ENCODE data around the gene NDUFA7. TPM values are rescaled to one million over a fixed set of nuclear protein-coding genes. Genes with fewer than 3 reads are reported as not detected.
A peak's percentile ranks its signal among the peaks of the same experiment; 100 is the strongest.
"Not testable (repeated sequence)": the region's sequence is repeated elsewhere in the genome, so short reads cannot be mapped to it uniquely, and the experiment has no call there.

Gene NDUFA7
- total RNA-seq, 1 donor from 2014 or later, result 129 TPM

DNA sequence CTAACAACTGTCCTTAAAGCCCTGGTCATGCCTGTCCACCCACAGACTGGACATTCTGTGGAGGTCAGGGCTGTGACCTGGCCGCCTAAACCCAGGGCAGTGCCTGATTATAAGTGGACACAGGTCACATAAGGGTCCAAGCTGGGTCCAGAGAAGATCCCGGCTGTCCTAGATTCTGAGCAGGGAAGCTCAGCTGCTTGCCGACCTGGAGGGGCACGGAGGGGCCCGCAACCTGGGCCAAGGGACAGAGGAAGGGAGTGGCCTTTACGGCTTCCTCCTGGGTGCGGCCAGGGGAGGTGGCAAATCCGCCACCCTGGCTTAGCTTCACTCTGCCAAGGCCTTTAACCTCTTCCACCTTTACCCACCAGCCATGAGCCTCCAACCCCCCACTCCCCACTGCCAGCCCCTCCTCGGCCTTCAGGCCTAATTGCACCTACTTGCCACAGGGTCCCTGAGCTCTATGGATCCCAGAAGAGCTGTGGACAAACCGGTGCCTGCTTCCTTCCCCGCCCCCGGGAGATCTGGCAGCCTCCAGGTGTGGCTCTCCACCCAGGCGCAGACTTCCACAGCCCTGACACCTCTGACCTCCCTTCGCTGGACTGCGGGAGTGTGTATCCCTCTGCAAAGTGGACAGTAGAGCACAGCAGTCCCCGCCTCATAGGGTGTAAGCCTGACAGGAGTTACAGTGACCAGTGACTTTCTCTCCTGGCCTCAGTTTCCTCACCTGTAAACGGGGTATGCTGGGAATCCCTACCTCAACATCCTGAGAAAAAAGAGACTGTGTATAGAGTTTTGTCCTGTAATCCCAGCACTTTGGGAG is 14.7 kb downstream of the NDUFA7 start:
- DNase-seq (ENCODE audit: missing footprints), result peak; percentile 39
- ATAC-seq, result no peak
- intact Hi-C loops (cut with DNase I), result loop anchor here (5.0 kb wide), 1 partner anchor 39 kb away; no protein-coding TSS in a partner anchor

DNA sequence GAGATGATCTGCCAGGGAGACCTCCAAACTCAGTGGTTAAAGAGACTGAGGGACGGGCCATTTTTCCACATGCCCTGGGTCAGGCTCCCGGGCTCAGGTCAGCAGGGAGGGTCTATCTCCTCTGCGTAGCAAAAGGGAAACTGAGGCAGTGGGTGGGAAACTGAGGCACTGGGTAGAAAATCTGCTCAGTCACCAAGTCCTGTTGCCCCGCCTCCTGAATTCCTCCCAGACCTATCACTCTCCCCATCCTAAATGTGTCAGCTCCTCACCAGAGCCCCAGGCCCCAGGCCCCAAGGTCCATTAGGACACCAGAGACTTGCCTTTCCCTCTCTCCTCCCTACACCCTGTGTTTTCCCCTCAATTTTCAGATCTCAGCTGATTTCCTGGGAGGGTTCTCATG is 15.4 kb downstream of the NDUFA7 start:
- intact Hi-C loops (cut with DNase I), result loop anchor here (5.0 kb wide), 1 partner anchor 38 kb away; no protein-coding TSS in a partner anchor
- DNase-seq (ENCODE audit: missing footprints) (no peak), ATAC-seq (no peak)

DNA sequence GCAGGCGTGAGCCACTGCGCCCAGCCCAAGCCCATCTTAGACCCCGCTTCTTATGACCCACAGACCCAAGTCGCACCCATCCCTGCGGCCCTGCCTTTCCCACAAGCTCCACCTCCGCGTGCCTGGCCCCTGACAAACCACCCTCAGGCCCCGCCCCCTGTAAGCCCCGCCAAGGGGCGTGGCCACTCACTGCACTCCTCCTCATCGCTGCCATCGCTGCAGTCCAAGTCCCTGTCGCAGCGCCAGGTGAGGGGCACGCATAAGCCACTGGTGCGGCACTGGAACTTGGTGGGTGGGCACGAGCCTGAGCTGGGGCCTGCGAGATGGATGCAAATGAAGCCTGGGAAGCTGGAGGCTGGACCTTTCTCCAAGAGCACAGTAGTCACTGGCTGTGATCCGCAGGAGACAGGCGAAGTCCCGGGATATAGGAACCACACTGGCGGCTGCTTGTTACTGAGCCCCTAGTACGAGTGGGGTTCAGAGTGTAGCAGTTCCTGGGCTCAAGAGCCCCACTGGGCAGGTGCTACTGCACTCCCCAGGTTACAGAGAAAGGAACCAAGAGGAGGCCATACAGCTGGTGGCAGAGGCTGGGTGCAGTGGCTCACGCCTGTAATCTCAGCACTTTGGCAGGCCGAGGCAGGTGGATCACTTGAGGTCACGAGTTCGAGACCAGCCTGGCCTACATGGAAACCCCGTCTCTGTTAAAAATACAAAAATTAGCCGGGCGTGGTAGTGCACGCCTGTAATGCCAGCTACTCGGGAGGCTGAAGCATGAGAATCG is 16.1 kb downstream of the NDUFA7 start:
- intact Hi-C loops (cut with DNase I), result loop anchor here (5.0 kb wide), 1 partner anchor 38 kb away; no protein-coding TSS in a partner anchor
- DNase-seq (ENCODE audit: missing footprints), result peak; percentile 60
- ATAC-seq, result no peak

DNA sequence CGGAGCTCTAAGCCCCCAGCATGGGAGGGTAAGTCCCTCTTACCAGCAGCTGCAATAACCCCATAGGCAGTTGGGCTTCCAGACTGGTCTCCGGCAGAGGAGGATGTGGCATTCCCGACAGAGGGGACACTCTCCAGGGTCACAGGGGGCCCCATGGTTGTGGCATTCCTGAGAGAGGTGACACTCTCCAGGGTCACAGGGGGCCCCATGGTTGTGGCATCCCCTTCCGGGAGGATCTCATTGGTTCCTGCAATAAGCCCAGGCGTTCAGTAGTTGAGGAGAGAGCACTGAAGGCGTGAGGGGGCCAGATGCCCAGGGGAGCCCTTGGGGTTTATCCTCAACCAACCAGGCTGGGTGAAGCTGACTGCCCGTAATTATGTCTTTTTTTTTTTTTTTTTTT is 18.4 kb downstream of the NDUFA7 start:
- intact Hi-C loops (cut with DNase I), result no loop called here
- DNase-seq (ENCODE audit: missing footprints) (no peak), ATAC-seq (peak; percentile 6)

DNA sequence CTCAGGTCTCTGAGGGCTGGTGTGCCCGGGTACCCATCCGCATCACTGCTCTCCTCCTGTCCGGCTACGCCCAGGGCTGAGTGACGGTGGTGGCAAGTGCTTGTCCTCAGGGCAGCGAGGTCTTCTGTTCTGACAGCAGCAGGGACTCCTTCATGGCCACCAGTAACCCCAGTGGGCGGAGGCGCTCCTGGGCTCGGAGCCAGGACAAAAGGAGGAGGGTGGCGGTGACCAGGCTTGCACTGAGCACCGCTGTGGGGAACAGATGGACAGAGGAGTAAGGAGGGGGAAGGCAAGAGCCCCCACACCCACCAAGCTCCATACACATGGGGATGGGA is 18.9 kb downstream of the NDUFA7 start:
- peak; percentile 85 for ATAC-seq
- intact Hi-C loops (cut with DNase I), result no loop called here
- DNase-seq (ENCODE audit: missing footprints), result peak; percentile 74

DNA sequence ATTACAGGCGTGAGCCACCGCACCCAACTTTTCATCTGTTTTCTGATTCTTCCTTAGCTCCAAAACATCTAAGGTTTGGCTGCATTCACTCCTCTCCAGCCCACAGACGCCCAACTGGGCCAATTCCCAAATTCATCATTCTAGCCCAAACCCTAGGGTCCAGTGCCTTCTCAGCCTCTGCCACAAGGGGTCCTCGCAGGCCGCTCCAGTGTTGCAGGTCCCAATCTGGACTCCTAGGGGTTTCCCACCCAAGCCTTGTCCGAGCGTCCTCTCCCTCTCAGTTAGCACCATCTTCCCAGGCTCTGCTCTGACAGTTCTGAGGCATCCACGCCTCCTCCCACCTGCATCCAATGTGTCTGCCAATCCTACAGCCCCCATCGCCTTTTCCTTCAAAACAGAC is 29.8 kb downstream of the NDUFA7 start:
- DNase-seq (ENCODE audit: missing footprints); intact Hi-C loops (cut with DNase I): not testable (repeated sequence)
- ATAC-seq, result peak; percentile 44

DNA sequence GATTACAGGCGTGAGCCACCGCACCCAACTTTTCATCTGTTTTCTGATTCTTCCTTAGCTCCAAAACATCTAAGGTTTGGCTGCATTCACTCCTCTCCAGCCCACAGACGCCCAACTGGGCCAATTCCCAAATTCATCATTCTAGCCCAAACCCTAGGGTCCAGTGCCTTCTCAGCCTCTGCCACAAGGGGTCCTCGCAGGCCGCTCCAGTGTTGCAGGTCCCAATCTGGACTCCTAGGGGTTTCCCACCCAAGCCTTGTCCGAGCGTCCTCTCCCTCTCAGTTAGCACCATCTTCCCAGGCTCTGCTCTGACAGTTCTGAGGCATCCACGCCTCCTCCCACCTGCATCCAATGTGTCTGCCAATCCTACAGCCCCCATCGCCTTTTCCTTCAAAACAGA is 44.7 kb downstream of the NDUFA7 start:
- ATAC-seq; DNase-seq (ENCODE audit: missing footprints); intact Hi-C loops (cut with DNase I): not testable (repeated sequence)

DNA sequence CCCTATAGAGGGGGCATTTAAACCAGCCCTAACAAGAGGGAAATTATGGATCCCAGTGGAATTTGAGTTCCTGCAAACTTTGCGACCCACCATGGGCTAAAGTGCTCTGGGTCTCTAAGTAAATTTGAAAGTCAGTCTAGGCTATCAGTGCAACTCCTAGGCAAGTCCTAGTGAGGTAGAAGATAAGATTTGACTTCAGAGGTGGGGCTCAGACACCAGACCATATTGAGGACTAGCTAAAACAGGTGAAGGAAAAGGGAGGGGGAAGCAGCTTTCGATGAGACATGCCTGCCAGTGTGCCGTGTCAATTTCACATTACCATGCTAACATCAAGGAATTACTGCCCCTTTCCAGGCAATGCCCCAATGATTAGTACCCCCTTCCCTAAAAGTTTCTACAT is 51.5 kb downstream of the NDUFA7 start:
- no peak for ATAC-seq
- no peak for DNase-seq (ENCODE audit: missing footprints)
- intact Hi-C loops (cut with DNase I), result loop anchor here (5.0 to 10.0 kb wide), 2 partner anchors 38 to 245 kb away; partner anchors contain the start of genes CD320 and ZNF414

DNA sequence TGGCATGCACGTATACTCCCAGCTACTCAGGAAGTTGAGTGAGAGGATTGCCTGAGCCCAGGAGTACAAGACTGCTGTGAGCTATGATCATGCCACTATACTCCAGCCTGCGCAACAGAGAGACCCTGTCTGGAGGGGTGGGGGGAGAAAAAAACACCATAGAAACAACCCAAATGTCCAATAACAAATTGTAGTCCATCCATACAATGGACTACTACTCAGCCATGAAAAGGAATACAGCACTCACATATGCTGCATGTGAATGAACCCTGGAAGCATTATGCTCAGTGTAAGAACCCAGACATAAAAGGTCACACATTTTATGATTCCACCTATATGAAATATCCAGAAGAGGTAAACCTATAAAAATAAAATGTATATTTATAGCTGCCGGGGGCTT is 55.3 kb downstream of the NDUFA7 start:
- ATAC-seq (no peak), DNase-seq (ENCODE audit: missing footprints) (no peak)
- intact Hi-C loops (cut with DNase I), result loop anchor here (5.0 to 10.0 kb wide), 2 partner anchors 41 to 249 kb away; partner anchors contain the start of genes CD320 and ZNF414

DNA sequence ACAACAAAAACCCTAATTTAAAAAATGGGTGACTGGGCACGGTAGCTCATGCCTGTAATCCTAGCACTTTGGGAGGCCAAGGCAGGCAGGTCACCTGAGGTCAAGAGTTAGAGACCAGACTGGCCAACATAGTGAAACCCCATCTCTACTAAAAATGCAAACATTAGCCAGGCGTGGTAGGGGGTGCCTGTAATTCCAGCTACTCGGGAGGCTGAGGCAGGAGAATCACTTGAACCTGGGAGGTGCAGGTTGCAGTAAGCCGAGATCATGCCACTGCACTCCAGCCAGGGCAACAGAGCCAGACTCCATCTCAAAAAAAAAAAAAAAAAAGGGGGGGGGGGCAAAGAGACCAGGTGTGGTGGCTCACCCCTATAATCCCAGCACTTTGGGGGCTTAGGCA is 56.9 kb downstream of the NDUFA7 start:
- not testable (repeated sequence) for ATAC-seq; DNase-seq (ENCODE audit: missing footprints)
- intact Hi-C loops (cut with DNase I), result loop anchor here (10.0 kb wide), 1 partner anchor 251 kb away; the partner anchor contains the start of gene ZNF414

DNA sequence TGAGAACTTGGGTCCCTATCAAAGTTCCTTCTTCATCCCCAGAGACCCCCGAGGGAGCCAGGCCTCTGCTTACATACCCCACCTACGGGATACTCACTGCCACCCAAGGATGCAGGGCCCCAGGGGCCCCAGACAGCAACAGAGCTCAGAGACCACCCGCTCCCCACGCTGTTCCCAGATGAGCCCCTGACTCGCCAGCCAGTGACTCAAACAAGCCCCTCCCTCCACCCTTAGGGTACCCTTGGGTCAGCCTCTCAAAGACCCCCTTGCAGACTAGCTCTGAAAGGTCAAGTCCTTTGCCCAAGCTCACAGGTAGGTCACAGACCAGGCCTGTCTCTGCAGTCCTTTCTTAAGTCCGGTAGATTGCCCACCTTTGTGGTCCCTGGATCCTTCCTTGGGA is 58.7 kb downstream of the NDUFA7 start:
- no peak for ATAC-seq
- DNase-seq (ENCODE audit: missing footprints), result no peak
- intact Hi-C loops (cut with DNase I), result loop anchor here (10.0 kb wide), 1 partner anchor 252 kb away; the partner anchor contains the start of gene ZNF414

DNA sequence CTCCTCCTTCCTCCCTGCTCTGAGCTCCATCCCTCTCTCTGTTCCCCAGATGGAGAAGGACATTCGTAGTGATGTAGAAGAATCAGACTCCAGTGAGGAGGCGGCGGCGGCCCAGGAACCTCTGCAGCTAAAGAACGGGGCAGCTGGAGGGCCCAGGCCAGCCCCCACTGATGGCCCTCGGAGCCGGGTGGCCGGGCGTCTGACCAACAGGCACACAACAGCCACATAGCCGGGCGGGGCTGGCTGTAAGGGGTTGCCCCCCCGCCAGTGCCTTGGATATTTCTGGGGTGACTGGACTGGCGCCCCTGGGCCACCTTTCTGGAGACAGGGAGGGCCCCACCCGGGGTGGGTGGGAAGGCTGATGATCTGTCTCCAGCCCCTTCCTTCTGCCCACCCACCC is 59.3 kb downstream of the NDUFA7 start:
- no peak for DNase-seq (ENCODE audit: missing footprints)
- intact Hi-C loops (cut with DNase I), result loop anchor here (10.0 kb wide), 1 partner anchor 253 kb away; the partner anchor contains the start of gene ZNF414
- no peak for ATAC-seq

DNA sequence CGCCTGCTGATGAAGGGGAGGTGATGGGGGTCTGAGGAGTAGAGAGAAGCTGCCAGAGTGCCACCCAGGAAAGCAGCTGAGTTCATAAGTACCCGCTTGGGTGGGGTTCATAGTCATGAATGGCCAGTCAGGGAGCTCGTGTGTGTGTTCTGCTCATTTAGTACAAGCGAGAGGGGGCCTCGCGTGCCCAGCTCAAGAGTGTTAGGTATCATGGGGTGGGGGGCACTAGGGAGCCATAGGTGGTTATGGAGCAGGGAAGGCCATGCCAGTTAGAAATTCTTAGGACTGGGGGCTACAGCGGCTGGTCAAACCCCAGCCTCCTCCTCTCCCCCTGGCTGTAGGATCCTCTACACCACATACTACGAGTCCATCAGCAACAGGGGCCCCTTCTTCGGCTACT is 59.8 kb downstream of the NDUFA7 start:
- ATAC-seq (no peak), DNase-seq (ENCODE audit: missing footprints) (no peak)
- intact Hi-C loops (cut with DNase I), result loop anchor here (10.0 kb wide), 1 partner anchor 253 kb away; the partner anchor contains the start of gene ZNF414

Other genes with a start within 250 kb of the NDUFA7 start
- gene FBN3, start 171.8 kb downstream of the NDUFA7 start, total RNA-seq, result not detected
- 21.4 TPM for gene CERS4, start 112.0 kb downstream of the NDUFA7 start, total RNA-seq
- gene CD320, start 13.0 kb downstream of the NDUFA7 start, total RNA-seq, result 32.9 TPM
- 1,212 TPM for gene RPS28, start 121 bp upstream of the NDUFA7 start, total RNA-seq
- 20.5 TPM for gene KANK3, start 21.9 kb upstream of the NDUFA7 start, total RNA-seq
- gene ANGPTL4, start 42.8 kb upstream of the NDUFA7 start, total RNA-seq, result 24.6 TPM
- 144 TPM for gene RAB11B, start 69.0 kb upstream of the NDUFA7 start, total RNA-seq
- 110 TPM for gene MARCHF2, start 91.9 kb upstream of the NDUFA7 start, total RNA-seq
- 118 TPM for gene HNRNPM, start 123.6 kb upstream of the NDUFA7 start, total RNA-seq
- 0.78 TPM for gene PRAM1, start 181.3 kb upstream of the NDUFA7 start, total RNA-seq
- 9.8 TPM for gene ZNF414, start 192.8 kb upstream of the NDUFA7 start, total RNA-seq

Measured in Right ventricle myocardium inferior (tissue), 1 donor.